ENCODE measurements around the gene CXCL14.

CXCL14 gene

GRCh38 chr5:135559354-135559753, 19.4 kb downstream of the CXCL14 start:
- H3K4me3 ChIP-seq (replicated peaks in 1 of 2; ENCODE audit: low read depth in 2 of 2, low read length in 2 of 2): no peak overlapping the region
- DNase-seq (ENCODE audit: low read depth in 2 of 2): peak in 1 of 2 donors; percentile 24
- TF ChIP-seq, protein P1, sequence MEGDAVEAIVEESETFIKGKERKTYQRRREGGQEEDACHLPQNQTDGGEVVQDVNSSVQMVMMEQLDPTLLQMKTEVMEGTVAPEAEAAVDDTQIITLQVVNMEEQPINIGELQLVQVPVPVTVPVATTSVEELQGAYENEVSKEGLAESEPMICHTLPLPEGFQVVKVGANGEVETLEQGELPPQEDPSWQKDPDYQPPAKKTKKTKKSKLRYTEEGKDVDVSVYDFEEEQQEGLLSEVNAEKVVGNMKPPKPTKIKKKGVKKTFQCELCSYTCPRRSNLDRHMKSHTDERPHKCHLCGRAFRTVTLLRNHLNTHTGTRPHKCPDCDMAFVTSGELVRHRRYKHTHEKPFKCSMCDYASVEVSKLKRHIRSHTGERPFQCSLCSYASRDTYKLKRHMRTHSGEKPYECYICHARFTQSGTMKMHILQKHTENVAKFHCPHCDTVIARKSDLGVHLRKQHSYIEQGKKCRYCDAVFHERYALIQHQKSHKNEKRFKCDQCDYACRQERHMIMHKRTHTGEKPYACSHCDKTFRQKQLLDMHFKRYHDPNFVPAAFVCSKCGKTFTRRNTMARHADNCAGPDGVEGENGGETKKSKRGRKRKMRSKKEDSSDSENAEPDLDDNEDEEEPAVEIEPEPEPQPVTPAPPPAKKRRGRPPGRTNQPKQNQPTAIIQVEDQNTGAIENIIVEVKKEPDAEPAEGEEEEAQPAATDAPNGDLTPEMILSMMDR (IDR thresholded peaks at IDR 0.05; ENCODE audit: low read depth, low read length): no peak

DNA sequence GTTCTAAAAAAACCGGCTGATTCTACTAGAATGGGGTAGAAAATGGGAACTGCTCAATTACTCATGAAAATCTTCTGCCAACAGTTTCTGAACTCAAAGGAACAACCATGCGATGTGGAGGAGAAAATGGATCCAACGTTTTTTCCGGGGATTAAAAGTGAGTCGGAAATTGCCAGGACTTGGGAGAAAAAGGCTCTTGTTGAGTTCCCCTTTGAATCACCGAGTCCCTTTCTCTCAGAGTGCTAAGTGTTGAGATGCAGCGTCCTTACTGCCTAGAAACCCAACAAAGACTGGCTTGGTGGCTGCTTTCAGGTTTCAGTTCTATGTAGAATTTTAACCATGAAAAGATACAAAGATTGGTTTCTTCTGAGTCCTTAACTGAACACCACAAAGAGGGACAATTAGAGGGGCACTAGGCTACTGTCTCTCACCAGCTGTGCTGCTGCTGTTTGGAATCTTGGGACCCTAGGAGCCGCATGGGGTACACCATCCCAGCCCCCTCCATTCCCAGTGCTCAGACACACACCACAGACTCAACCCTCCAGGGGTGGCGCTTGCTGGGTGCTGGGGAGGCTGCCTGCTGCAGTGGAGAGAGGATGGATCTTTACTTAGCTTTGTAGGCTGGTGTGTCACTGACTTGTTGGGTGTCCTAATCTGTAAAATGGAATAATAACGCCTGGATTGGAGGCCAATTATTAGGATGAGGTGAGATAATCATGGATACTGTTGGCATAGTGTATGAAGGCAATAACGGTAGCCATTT, 21.5 kb downstream of the CXCL14 start:
- DNase-seq (ENCODE audit: low read depth in 2 of 2): no peak
- TF ChIP-seq, protein P1 (IDR thresholded peaks at IDR 0.05; ENCODE audit: low read depth, low read length): no peak
- no peak overlapping the region for H3K4me3 ChIP-seq (replicated peaks in 1 of 2; ENCODE audit: low read depth in 2 of 2, low read length in 2 of 2)

DNA sequence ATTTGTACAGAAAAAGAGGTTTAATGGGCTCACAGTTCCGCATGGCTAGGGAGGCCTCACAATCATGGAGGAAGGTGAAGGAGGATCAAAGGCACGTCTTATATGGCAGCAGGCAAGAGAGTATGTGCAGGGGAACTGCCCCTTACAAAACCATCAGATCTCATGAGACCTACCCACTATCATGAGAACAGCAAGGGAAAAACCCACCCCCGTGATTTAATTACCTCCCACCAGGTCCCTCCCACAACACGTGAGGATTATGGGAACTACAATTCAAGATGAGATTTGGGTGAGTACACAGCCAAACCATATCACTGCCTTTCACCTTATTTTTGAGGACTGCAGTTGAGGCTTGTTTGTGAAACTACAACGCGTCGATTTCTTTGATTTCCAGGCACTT, 22.2 kb downstream of the CXCL14 start:
- DNase-seq (ENCODE audit: low read depth in 2 of 2): no peak
- TF ChIP-seq, protein P1 (IDR thresholded peaks at IDR 0.05; ENCODE audit: low read depth, low read length): no peak
- H3K4me3 ChIP-seq (replicated peaks in 1 of 2; ENCODE audit: low read depth in 2 of 2, low read length in 2 of 2): no peak overlapping the region

DNA sequence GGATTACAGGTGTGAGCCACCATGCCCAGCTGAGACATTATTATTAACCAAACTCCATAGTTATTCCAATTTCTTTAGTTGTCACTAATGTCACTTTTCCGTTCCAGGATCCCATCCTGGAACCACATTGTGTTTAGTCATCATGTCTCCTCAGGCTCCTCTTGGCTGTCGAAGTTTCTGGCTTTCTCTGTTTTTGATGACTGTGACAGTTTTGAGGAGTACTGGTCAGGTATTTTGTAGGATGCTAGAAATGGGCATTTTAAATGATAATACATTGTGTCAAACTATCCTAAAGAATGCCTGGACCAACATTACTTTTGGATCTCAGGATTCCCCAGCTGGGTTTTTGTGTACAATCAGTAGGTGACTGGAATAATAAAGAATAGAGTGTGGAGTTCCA, 23.3 kb downstream of the CXCL14 start:
- no peak for DNase-seq (ENCODE audit: low read depth in 2 of 2)
- TF ChIP-seq, protein P1 (IDR thresholded peaks at IDR 0.05; ENCODE audit: low read depth, low read length): no peak
- no peak overlapping the region for H3K4me3 ChIP-seq (replicated peaks in 1 of 2; ENCODE audit: low read depth in 2 of 2, low read length in 2 of 2)

DNA sequence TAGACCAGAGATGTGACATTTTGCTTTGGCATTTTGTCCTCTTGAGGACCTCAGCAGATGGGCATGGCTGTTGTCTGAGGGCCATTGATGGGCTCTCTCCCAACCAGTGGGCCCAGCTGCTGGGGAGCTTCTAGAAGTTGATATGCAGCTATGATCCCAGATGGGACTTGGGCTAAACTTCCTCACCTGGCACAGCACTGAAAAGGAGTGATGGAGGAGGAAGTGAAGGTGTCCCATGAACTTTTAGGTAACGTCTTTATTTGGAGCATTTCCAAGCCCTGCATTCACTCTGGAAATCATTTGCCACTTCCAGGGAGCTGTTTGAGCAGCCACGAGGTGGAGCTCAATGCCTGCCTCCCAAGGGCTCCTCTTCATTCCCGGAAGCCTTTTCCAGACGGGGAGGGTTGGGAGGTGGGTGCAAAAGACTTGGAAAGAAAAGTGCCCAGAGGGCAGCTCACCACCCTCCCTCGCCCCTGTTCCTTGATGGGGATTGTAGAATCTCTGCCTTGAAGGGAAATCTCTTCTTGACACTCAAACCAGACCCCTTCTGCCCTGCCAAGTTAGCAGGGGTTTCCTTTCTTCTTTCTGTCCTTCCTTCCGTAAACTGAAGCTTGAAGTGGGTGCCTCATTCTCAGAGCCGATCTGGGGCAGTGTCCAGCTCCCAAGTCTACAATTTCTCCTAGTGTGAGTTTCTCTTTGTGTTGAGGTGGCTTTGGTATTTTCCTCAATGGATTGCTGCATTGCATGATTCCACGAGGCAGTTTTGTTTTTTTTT, 24.9 kb downstream of the CXCL14 start:
- peak; percentile 9 to 20 for DNase-seq (ENCODE audit: low read depth in 2 of 2)
- no peak overlapping the region for H3K4me3 ChIP-seq (replicated peaks in 1 of 2; ENCODE audit: low read depth in 2 of 2, low read length in 2 of 2)
- TF ChIP-seq, protein P1 (IDR thresholded peaks at IDR 0.05; ENCODE audit: low read depth, low read length): peak; percentile 24

DNA sequence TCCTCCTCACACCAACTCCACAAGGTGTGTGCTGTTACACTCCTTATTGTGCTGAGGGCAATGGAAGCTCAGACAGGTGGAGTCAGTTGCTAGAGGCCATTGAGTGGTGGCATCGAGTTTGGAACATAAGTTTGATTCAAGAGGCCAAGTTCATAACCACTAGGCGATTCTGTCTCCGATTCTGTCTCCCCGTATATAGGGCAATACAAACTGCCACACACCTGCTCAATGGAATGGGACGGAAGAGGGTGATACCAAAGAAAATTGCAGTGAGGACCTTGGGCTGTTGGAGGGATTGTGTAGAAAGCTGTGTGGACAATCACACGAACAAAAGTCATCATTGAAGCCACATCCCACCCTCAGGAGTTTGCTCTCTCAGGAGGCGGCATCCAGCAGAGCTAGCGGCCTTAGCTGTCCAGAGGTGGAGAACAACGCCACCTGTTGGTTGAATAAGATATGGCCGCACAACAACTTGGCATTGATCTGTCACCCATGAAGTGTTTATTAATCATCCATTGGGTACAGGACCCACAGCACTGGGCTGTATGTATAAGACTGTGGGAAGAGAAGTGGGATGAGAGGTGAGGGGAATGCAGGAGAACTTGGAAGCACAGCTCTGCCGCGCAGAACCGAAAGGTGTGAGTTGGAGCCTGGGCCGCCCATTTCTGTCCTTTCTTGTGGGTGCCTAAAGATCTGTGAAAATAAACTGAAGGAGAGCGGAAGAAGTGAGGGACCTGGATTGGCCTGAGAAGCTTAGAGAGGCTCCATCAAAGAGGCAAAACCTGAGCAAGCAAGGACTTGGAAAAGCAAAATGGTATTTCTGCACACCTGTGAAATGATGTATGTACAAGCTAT, 27.0 kb downstream of the CXCL14 start:
- no peak overlapping the region for H3K4me3 ChIP-seq (replicated peaks in 1 of 2; ENCODE audit: low read depth in 2 of 2, low read length in 2 of 2)
- TF ChIP-seq, protein P1 (IDR thresholded peaks at IDR 0.05; ENCODE audit: low read depth, low read length): peak; percentile 86
- peak; percentile 83 to 84 for DNase-seq (ENCODE audit: low read depth in 2 of 2)
